ENCODE measurements around the gene RAB40C.

DNA sequence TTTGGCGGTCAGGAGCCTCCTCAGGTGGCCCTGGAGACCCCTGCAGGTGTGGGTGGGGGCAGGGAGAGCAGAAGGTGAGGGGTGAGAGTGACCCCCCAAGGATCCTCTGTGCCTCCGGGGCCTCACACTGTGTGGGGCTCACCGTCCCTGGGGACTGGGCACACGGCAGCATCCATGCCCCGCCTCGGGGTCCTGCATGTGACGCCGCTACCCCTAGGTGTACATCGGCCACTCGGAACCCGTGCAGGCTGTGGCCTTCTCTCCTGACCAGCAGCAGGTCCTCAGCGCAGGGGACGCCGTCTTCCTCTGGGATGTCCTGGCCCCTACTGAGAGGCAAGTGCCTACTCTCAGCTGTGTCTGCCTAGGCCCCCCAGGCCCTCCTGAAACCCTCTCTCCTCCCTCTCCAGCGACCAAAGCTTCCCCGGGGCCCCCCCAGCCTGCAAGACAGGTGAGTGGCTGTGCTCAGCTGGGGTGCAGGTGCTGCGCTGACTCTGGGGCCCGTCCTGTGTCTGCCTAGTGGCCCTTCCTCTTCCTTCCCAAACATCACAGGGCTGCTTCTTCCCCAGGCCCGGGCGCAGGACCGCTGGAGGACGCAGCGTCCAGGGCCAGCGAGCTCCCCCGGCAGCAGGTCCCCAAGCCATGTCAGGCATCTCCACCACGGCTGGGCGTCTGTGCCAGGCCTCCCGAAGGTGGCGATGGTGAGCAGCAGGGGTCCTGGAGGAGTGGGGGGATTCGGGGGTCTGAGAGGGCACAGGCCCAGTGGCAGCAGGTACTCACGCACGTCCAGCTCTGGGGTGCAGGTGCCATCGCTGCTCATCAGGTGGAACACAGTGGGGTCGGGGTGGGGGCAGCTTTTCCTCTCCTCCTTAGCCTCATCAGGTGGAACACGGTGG is 69.1 kb downstream of the RAB40C start:
- TF ChIP-seq, protein P1, sequence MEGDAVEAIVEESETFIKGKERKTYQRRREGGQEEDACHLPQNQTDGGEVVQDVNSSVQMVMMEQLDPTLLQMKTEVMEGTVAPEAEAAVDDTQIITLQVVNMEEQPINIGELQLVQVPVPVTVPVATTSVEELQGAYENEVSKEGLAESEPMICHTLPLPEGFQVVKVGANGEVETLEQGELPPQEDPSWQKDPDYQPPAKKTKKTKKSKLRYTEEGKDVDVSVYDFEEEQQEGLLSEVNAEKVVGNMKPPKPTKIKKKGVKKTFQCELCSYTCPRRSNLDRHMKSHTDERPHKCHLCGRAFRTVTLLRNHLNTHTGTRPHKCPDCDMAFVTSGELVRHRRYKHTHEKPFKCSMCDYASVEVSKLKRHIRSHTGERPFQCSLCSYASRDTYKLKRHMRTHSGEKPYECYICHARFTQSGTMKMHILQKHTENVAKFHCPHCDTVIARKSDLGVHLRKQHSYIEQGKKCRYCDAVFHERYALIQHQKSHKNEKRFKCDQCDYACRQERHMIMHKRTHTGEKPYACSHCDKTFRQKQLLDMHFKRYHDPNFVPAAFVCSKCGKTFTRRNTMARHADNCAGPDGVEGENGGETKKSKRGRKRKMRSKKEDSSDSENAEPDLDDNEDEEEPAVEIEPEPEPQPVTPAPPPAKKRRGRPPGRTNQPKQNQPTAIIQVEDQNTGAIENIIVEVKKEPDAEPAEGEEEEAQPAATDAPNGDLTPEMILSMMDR (conservative IDR thresholded peaks at IDR 0.05 in 1 of 2, IDR thresholded peaks at IDR 0.05 in 1 of 2; ENCODE audit: extremely low read depth in 1 of 2, insufficient read depth in 1 of 2, low read depth in 1 of 2, low read length in 2 of 2), result no peak
- no peak for TF ChIP-seq EZH2 (IDR thresholded peaks at IDR 0.05; ENCODE audit: borderline replicate concordance, low read length)
